ENCODE results near the gene SAP30BP. TPM values are rescaled to one million over a fixed set of nuclear protein-coding genes. Genes with fewer than 3 reads are reported as not detected.

SAP30BP gene
- total and polyA plus RNA-seq, 2 donors (not counting 3 experiments of a cell fraction or from before 2014, with no cell fraction given), result 116 to 151 TPM

DNA sequence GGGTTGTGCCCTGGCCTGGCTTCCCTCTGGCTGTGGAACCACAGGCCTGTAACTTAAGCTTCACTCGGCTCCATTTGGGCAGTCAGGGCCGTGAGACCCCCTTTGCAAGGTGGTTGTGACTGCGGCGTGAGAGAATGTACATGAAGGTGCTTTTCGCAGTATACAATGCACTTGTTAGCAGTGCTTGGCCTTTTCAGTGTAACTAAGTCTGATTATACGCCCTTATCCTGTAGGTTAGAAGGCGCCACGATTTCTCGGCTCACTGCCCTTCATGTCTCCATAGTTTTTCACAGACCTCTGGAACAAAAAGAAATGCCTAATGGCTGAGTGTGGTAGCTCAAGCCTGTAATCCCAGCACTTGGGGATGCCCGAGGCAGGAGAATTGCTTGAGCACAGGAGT is 13.3 kb downstream of the SAP30BP start:
- BruUV-seq (replicated peaks), result no TSS peak
- Histone ChIP-seq H3K4me3 (replicated peaks in 1 of 3; ENCODE audit: insufficient read depth in 1 of 3, low read depth in 1 of 3, low read length in 3 of 3) (no peak overlapping the region), H2AFZ (ENCODE audit: low read depth, low read length) (no peak overlapping the region), H3K9me3 (replicated peaks; ENCODE audit: control insufficient read depth, insufficient read depth, low read length) (no peaks in the 10 kb centered on the region), H3K9ac (replicated peaks; ENCODE audit: extremely low read depth, insufficient read depth, low read length) (no peak overlapping the region), H4K20me1 (replicated peaks; ENCODE audit: control insufficient read depth, extremely low read depth, insufficient read depth, low read length) (no peaks in the 10 kb centered on the region), H3K4me2 (ENCODE audit: insufficient read depth, low read length) (no peak overlapping the region), H3K9me1 (replicated peaks; ENCODE audit: control insufficient read depth, extremely low read depth, insufficient read depth, low read length) (no peaks in the 10 kb centered on the region), H3K4me1 (ENCODE audit: control insufficient read depth, extremely low read depth, insufficient read depth, low read length) (peaks cover 51% of the 10 kb centered on the region), H3K79me2 (ENCODE audit: control insufficient read depth, insufficient read depth, low read length) (peaks cover 67% of the 10 kb centered on the region), H3K27ac (ENCODE audit: insufficient read depth, low read depth, low read length) (no peak overlapping the region), H3K36me3 (ENCODE audit: control insufficient read depth in 2 of 2, extremely low read depth in 1 of 2, insufficient read depth in 2 of 2, low read length in 2 of 2) (peaks cover 0 to 8% of the 10 kb centered on the region in 2 experiments), H3K27me3 (ENCODE audit: control insufficient read depth in 2 of 2, insufficient read depth in 2 of 2, low read length in 2 of 2) (no peaks in the 10 kb centered on the region)
- FAIRE-seq (no peak), DNase-seq (ENCODE audit: low read depth, low spot score) (no peak)
- TF ChIP-seq MYC (IDR thresholded peaks at IDR 0.05; ENCODE audit: low read depth, low read length) (no peak), JUN (IDR thresholded peaks at IDR 0.05; ENCODE audit: borderline replicate concordance, insufficient read depth, insufficient read length, low read depth) (no peak), FOS (IDR thresholded peaks at IDR 0.05; ENCODE audit: borderline replicate concordance, insufficient read depth, low read length) (no peak), EZH2 (IDR thresholded peaks at IDR 0.05; ENCODE audit: borderline replicate concordance, low read depth, low read length, severe bottlenecking) (no peak), POLR2A (IDR thresholded peaks at IDR 0.05; ENCODE audit: low read depth, low read length) (no peak), POLR2AphosphoS5 (IDR thresholded peaks at IDR 0.05; ENCODE audit: insufficient read depth, low read depth, low read length) (no peak), CTCF (IDR thresholded peaks at IDR 0.05; ENCODE audit: extremely low read depth in 1 of 2, insufficient read depth in 1 of 2, low read depth in 1 of 2, low read length in 2 of 2) (no peak), GATA2 (IDR thresholded peaks at IDR 0.05; ENCODE audit: insufficient read depth, insufficient read length, low read depth, low read length) (no peak)
- TF ChIP-seq, protein P1, sequence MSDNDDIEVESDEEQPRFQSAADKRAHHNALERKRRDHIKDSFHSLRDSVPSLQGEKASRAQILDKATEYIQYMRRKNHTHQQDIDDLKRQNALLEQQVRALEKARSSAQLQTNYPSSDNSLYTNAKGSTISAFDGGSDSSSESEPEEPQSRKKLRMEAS (IDR thresholded peaks at IDR 0.05; ENCODE audit: insufficient read depth, insufficient read length), result no peak
- intact Hi-C loops (cut with micrococcal nuclease), result no loop called here
- POLR2A ChIA-PET, result no interaction called here
- dilution Hi-C loops (cut with MboI; ENCODE audit: extremely low pct_ligation_motif_present, low sequenced_read_pairs), result no loop called here
- CTCF ChIA-PET, result interaction anchor here (1.2 to 19.6 kb wide), 19 partner anchors 9 to 84 kb away, joined by 3 to 653 read pairs (median 9); partner anchors contain the start of genes GALK1, ITGB4, RECQL5 and SAP30BP

Data from endothelial cell of umbilical vein (primary cell).